ENCODE results near the gene ABHD6.
"Not testable (repeated sequence)": the region's sequence is repeated elsewhere in the genome, so short reads cannot be mapped to it uniquely, and the experiment has no call there.

- not testable (repeated sequence) for TF ChIP-seq CTCF (IDR thresholded peaks at IDR 0.05; ENCODE audit: insufficient read depth, low read depth, low read length); EZH2 (IDR thresholded peaks at IDR 0.05; ENCODE audit: insufficient read depth, low read length)
These were observed 35.8 kb downstream of the ABHD6 start for GRCh38 chr3:58273362-58273761.
